Stimulated activated CD4-positive, alpha-beta T cell treated with anti-CD3 and anti-CD28 coated beads, Interleukin-12 subunit alpha, Interleukin-12 subunit beta, amount 100 ng/mL, for 24 hours (primary cell): ENCODE measurements around the gene OR4C13.
"Not testable (repeated sequence)": the region's sequence is repeated elsewhere in the genome, so short reads cannot be mapped to it uniquely, and the experiment has no call there.

Source experiments
- DNase-seq, 2 experiments: peaks; one replicate each; pipeline ENCODE4 v3.0.0-alpha.2; 2020; ENCODE audit warnings: low read depth in 2 of 2

OR4C13 gene

GRCh38 chr11:49952091-49952490 lies at the start of gene OR4C13:
OR4C13 (plus strand) TSS chr11:49952391; CDS start chr11:49952423, 32 bp downstream.
- no peak for DNase-seq

DNA sequence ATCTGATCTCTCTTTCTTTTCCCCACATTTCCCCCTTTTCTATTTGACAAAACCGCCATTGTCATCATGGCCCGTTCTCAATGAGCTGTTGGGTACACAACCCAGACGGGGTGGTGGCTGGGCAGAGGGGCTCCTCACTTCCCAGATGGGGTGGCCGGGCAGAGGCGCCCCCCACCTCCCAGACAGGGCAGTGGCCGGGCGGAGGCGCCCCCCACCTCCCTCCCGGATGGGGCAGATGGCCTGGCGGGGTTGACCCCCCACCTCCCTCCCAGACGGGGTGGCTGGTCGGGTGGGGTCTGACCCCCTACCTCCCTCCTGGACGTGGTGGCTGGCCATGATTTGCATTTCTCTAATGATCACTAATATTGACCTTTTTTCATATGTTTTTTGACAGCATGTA lies 40.7 kb upstream of the OR4C13 start:
- DNase-seq = not testable (repeated sequence)

- not testable (repeated sequence) for DNase-seq
These were observed 3.5 kb upstream of the OR4C13 start for GRCh38 chr11:49948701-49949100.

GRCh38 chr11:49973439-49973838 lies 21.2 kb downstream of the OR4C13 start:
- not testable (repeated sequence) for DNase-seq

DNA sequence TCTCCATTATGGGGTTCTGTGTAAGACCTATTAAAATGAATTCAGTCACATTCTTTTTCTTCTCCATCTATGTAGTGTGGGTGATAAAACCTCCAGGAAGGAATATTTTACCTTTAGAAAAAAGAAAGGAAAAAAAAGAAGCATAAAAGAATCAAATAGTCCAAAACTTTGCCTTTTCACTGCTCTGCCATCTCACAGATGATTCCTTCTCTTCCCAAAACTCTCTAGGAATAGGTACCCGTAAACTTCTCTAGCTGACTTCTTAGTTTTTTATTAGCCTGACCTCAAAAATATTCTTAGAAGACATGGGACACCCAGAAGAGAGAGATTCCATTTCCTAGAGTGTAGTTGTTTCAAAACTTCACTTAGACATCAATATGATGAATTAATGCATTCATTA lies 30.2 kb downstream of the OR4C13 start, which contains the start of gene OR4C12:
OR4C12 (minus strand) TSS at position 101 of the 400 bp plus-strand sequence; CDS start at position 67, 34 bp downstream.
- DNase-seq = not testable (repeated sequence)

DNA sequence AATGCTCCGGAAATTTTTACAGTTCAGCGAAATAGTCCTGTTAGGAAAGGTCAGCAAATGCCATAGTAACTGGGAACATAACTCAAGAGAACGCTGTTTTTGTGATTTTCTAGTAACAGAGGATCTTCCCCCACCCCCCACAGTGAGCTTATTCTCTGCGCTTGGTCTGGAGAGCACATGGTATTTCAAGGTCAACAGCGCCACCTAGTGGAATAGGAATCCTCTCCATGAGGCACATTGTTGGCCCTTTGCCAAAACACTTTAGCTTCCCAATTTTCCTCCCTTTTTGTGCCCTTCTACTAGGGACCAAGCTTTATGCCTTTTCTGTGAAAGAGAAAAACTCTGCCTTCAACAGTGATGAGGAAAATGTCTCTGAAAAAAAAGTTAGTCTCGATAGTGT lies 43.4 kb downstream of the OR4C13 start:
- peak in 1 of 2 experiments; percentile 3 for DNase-seq
